ENCODE results near the gene EIF6. TPM values are rescaled to one million over a fixed set of nuclear protein-coding genes. Genes with fewer than 3 reads are reported as not detected.

Gene EIF6
- total and polyA plus RNA-seq, 2 donors (not counting 1 experiment from before 2014, with no cell fraction given) = 74.1 to 81.2 TPM

DNA sequence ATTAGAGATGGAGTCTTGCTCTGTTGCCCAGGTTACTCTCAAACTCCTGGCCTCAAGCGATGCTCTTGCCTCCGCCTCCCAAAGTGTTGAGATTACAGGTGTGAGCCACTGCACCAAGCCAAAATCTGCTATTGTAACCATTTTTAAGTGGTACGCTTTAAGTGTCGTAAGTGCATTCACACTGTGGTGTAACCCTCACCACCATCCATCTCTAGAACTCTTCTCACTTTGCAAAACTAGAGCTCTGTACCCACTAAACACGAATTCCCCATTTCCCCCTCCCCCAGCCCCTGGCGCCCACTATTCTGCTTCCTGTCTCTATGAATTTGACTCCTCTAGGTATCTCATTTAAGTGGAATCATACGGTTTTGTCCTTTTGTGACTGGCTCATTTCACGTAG, 10.5 kb upstream of the EIF6 start:
- Histone ChIP-seq H3K4me1 (ENCODE audit: control insufficient read depth in 2 of 2, insufficient read depth in 2 of 2, low read length in 2 of 2) (no peaks in the 10 kb centered on the region), H3K9me3 (ENCODE audit: control extremely low read depth in 1 of 3, control insufficient read depth in 2 of 3, insufficient read depth in 1 of 3, low read length in 2 of 3) (no peaks in the 10 kb centered on the region), H3K27me3 (replicated peaks in 1 of 4; ENCODE audit: control extremely low read depth in 1 of 4, control insufficient read depth in 3 of 4, insufficient read depth in 4 of 4, low read length in 3 of 4) (peaks cover 0 to 12% (median 3%) of the 10 kb centered on the region in 4 experiments), H2AFZ (ENCODE audit: insufficient read depth, low read depth, low read length, poor library complexity, severe bottlenecking) (no peak overlapping the region), H3K4me2 (replicated peaks; ENCODE audit: low read depth, low read length, poor library complexity, severe bottlenecking) (no peak overlapping the region), H3K36me3 (replicated peaks in 1 of 2; ENCODE audit: control extremely low read depth in 1 of 2, control insufficient read depth in 1 of 2, extremely low read depth in 1 of 2, insufficient read depth in 2 of 2, low read length in 1 of 2) (no peaks in the 10 kb centered on the region), H3K79me2 (ENCODE audit: control insufficient read depth, insufficient read depth, low read length) (no peaks in the 10 kb centered on the region), H3K9ac (ENCODE audit: low read length) (no peak overlapping the region), H4K20me1 (ENCODE audit: control insufficient read depth, insufficient read depth, low read length, poor library complexity, severe bottlenecking) (no peaks in the 10 kb centered on the region), H3K4me3 (ENCODE audit: control extremely low read depth in 1 of 5, extremely low read depth in 1 of 5, insufficient read depth in 1 of 5, low read depth in 2 of 5, low read length in 4 of 5) (no peak overlapping the region), H3K27ac (ENCODE audit: low read length in 2 of 2) (no peak overlapping the region)
- Mint-ChIP-seq H3K4me1 (no peaks in the 10 kb centered on the region), H3K27me3 (peaks cover 24% of the 10 kb centered on the region), H3K27ac (no peak overlapping the region), H3K4me3 (no peak overlapping the region), H3K9me3 (ENCODE audit: insufficient read depth) (no peaks in the 10 kb centered on the region)
- 87% methylated on average over 8 of the region's 8 CpGs for WGBS (ENCODE audit: insufficient coverage)
- TF ChIP-seq, protein P1, sequence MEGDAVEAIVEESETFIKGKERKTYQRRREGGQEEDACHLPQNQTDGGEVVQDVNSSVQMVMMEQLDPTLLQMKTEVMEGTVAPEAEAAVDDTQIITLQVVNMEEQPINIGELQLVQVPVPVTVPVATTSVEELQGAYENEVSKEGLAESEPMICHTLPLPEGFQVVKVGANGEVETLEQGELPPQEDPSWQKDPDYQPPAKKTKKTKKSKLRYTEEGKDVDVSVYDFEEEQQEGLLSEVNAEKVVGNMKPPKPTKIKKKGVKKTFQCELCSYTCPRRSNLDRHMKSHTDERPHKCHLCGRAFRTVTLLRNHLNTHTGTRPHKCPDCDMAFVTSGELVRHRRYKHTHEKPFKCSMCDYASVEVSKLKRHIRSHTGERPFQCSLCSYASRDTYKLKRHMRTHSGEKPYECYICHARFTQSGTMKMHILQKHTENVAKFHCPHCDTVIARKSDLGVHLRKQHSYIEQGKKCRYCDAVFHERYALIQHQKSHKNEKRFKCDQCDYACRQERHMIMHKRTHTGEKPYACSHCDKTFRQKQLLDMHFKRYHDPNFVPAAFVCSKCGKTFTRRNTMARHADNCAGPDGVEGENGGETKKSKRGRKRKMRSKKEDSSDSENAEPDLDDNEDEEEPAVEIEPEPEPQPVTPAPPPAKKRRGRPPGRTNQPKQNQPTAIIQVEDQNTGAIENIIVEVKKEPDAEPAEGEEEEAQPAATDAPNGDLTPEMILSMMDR (IDR thresholded peaks at IDR 0.05) = no peak
- no peak for TF ChIP-seq EZH2 (IDR thresholded peaks at IDR 0.05; ENCODE audit: borderline replicate concordance, insufficient read depth, low read depth, low read length, poor library complexity, severe bottlenecking)
- DNase-seq (no peak), ATAC-seq (ENCODE audit: low read depth) (no peak)
- ChIA-PET CTCF (interaction anchor here (1.7 kb wide), 1 partner anchor 7 kb away, joined by 5 read pairs; no protein-coding TSS in a partner anchor), POLR2A (no interaction called here)
- intact Hi-C loops (cut with micrococcal nuclease) = no loop called here

DNA sequence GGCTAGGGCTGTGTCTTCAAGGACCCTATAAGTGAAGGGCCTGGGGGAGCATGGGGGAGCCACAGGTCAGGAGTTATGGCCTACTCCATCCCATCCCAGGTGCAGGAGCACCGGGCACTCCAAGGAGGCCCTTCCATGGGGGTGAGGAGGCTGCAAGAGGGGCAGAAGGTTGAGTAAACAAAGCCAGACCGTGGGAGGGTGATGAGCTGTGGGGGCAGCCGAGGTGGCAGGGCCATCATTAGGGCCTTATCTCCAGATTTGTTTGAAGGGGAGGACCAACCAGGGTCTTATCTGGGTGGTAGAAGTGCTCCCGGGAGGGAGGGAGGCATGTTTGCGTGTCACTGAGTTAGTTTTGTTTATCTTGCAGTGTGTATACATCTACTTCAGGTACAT, 9.7 kb upstream of the EIF6 start:
- WGBS (ENCODE audit: insufficient coverage) = 85% methylated on average over 3 of the region's 5 CpGs
- ATAC-seq (ENCODE audit: low read depth) (no peak), DNase-seq (no peak)
- no peaks in the 10 kb centered on the region for H3K79me2 ChIP-seq (ENCODE audit: control insufficient read depth, insufficient read depth, low read length)
- peaks cover 24% of the 10 kb centered on the region for H3K27me3 Mint-ChIP-seq
- no peak overlapping the region for H3K4me3 ChIP-seq (ENCODE audit: control extremely low read depth in 1 of 5, extremely low read depth in 1 of 5, insufficient read depth in 1 of 5, low read depth in 2 of 5, low read length in 4 of 5)
- H2AFZ ChIP-seq (ENCODE audit: insufficient read depth, low read depth, low read length, poor library complexity, severe bottlenecking) = no peak overlapping the region
- H3K4me1 ChIP-seq (ENCODE audit: control insufficient read depth in 2 of 2, insufficient read depth in 2 of 2, low read length in 2 of 2) = no peaks in the 10 kb centered on the region
- H3K36me3 ChIP-seq (replicated peaks in 1 of 2; ENCODE audit: control extremely low read depth in 1 of 2, control insufficient read depth in 1 of 2, extremely low read depth in 1 of 2, insufficient read depth in 2 of 2, low read length in 1 of 2) = no peaks in the 10 kb centered on the region
- H3K27me3 ChIP-seq (replicated peaks in 1 of 4; ENCODE audit: control extremely low read depth in 1 of 4, control insufficient read depth in 3 of 4, insufficient read depth in 4 of 4, low read length in 3 of 4) = peaks cover 0 to 12% (median 3%) of the 10 kb centered on the region in 4 experiments
- no peak overlapping the region for H3K27ac Mint-ChIP-seq
- intact Hi-C loops (cut with micrococcal nuclease) = no loop called here
- ChIA-PET POLR2A (no interaction called here), CTCF (interaction anchor here (1.7 to 2.5 kb wide), 2 partner anchors 8 to 10 kb away, joined by 5 to 6 read pairs; no protein-coding TSS in a partner anchor)
- H3K4me2 ChIP-seq (replicated peaks; ENCODE audit: low read depth, low read length, poor library complexity, severe bottlenecking) = no peak overlapping the region
- no peaks in the 10 kb centered on the region for H4K20me1 ChIP-seq (ENCODE audit: control insufficient read depth, insufficient read depth, low read length, poor library complexity, severe bottlenecking)
- no peaks in the 10 kb centered on the region for H3K9me3 Mint-ChIP-seq (ENCODE audit: insufficient read depth)
- no peak overlapping the region for H3K9ac ChIP-seq (ENCODE audit: low read length)
- no peaks in the 10 kb centered on the region for H3K4me1 Mint-ChIP-seq
- no peak overlapping the region for H3K27ac ChIP-seq (ENCODE audit: low read length in 2 of 2)
- H3K4me3 Mint-ChIP-seq = no peak overlapping the region
- H3K9me3 ChIP-seq (ENCODE audit: control extremely low read depth in 1 of 3, control insufficient read depth in 2 of 3, insufficient read depth in 1 of 3, low read length in 2 of 3) = no peaks in the 10 kb centered on the region
- no peak for TF ChIP-seq EZH2 (IDR thresholded peaks at IDR 0.05; ENCODE audit: borderline replicate concordance, insufficient read depth, low read depth, low read length, poor library complexity, severe bottlenecking)
- TF ChIP-seq, protein P1 (IDR thresholded peaks at IDR 0.05) = no peak

Measured in B cell (primary cell).